Measurements from ENCODE around the gene LIG1.

The LIG1 gene

GRCh38 chr19:48135411-48135810 lies 34.7 kb downstream of the LIG1 start:
- Histone ChIP-seq H3K4me3 (no peak overlapping the region), H3K9me3 (no peaks in the 10 kb centered on the region), H3K27ac (no peak overlapping the region), H3K36me3 (peaks cover 0 to 60% (median 9%) of the 10 kb centered on the region in 3 donors), H3K27me3 (no peaks in the 10 kb centered on the region), H3K4me1 (no peaks in the 10 kb centered on the region)
- intact Hi-C loops (cut with DNase I; ENCODE audit: low total_unique reads), result no loop called here
- no peak for DNase-seq
- no peak for TF ChIP-seq CTCF (IDR thresholded peaks at IDR 0.05)

DNA sequence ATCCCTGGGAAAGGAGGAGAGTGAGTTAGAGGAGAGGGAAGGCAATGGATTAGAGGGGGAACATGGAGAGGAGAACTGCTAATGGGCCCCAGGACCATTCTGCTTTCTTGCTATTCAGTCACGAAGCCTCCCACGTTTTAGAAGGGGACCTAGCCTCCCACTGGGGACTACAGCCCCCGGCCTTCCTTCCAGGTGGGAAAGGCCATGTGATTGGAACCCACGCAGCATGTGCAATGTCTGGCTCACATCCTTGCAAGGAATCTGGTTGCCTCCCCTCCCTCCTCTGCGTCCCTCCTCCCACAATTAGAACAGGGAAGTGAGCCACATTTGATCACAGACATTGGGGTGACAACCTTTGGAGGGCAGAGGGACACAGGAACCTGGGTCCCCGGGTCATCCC lies 37.0 kb downstream of the LIG1 start:
- Histone ChIP-seq H3K27ac (no peak overlapping the region), H3K36me3 (peaks cover 4 to 69% (median 15%) of the 10 kb centered on the region in 3 donors), H3K27me3 (no peaks in the 10 kb centered on the region), H3K4me1 (no peaks in the 10 kb centered on the region), H3K9me3 (no peaks in the 10 kb centered on the region), H3K4me3 (no peak overlapping the region)
- DNase-seq, result no peak
- no peak for TF ChIP-seq CTCF (IDR thresholded peaks at IDR 0.05)
- intact Hi-C loops (cut with DNase I; ENCODE audit: low total_unique reads), result no loop called here

GRCh38 chr19:48127561-48127960 lies 42.6 kb downstream of the LIG1 start:
- no peaks in the 10 kb centered on the region for H3K9me3 ChIP-seq
- no peak overlapping the region for H3K27ac ChIP-seq
- intact Hi-C loops (cut with DNase I; ENCODE audit: low total_unique reads), result no loop called here
- H3K4me1 ChIP-seq, result no peaks in the 10 kb centered on the region
- H3K36me3 ChIP-seq, result peaks cover 13 to 81% (median 25%) of the 10 kb centered on the region in 3 donors
- no peaks in the 10 kb centered on the region for H3K27me3 ChIP-seq
- H3K4me3 ChIP-seq, result no peak overlapping the region
- DNase-seq, result no peak
- no peak for TF ChIP-seq CTCF (IDR thresholded peaks at IDR 0.05)

DNA sequence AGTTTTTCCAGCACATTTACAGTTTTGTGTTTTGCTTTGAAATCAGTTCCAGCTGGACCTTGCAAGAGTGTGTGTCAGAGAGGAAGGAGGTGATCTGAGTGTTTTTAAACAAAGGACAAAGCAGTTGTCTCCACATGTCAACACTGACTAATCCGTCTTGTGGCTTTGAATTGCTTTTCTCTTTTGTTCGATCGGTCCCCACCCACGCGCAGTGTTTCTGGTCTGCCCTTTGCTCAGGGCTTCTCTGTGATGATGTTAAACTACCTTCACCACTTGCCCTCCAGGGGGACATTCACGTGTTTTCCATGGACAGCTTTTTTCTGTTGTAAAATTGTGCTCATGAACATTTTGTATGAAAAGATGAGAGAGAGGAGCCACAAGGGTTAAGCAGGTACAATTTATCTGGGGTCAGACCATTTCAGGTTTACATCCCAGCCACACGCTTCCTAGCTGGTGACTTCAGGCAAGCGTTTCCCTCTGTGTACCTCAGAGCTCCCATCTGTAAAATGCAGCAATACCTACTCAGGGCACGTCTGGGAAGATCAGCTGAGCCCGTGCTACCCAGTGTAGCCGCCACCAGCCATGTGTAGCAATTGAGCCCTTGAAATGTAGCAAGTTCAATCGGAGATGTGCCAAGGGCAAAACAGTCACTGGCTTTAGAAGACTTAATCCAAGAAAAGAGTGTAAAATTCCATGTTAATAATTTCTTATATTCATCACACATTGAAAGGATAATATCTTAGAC lies 46.1 kb downstream of the LIG1 start:
- no peaks in the 10 kb centered on the region for H3K9me3 ChIP-seq
- peaks cover 8 to 62% (median 19%) of the 10 kb centered on the region in 3 donors for H3K36me3 ChIP-seq
- H3K27ac ChIP-seq, result no peak overlapping the region
- no peaks in the 10 kb centered on the region for H3K27me3 ChIP-seq
- no peak overlapping the region for H3K4me3 ChIP-seq
- no peak for TF ChIP-seq CTCF (IDR thresholded peaks at IDR 0.05)
- no peaks in the 10 kb centered on the region for H3K4me1 ChIP-seq
- DNase-seq, result no peak
- intact Hi-C loops (cut with DNase I; ENCODE audit: low total_unique reads), result no loop called here

DNA sequence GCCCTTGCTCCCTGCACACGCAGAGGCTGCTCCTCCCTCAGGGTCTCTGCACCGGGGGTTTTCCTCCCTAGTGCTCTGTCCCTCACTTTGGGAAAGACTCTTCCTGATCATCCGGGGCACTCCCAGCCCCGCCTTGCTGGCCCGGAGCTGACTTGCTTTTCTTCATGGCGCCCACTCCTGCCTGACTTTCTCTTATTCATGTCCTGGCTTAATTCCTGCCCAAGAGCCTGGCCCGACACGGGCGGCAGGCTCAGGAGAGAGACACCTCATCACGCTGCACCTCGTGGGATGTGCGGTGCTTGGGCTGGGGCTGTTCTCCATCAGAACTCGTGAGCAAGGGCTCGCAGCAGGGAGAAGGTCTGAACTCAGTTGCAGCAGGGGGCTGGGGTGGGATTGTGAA lies 47.7 kb downstream of the LIG1 start:
- H3K9me3 ChIP-seq, result no peaks in the 10 kb centered on the region
- intact Hi-C loops (cut with DNase I; ENCODE audit: low total_unique reads), result no loop called here
- peaks cover 4 to 61% (median 11%) of the 10 kb centered on the region in 3 donors for H3K36me3 ChIP-seq
- no peaks in the 10 kb centered on the region for H3K4me1 ChIP-seq
- H3K27ac ChIP-seq, result no peak overlapping the region
- H3K4me3 ChIP-seq, result no peak overlapping the region
- no peak for TF ChIP-seq CTCF (IDR thresholded peaks at IDR 0.05)
- H3K27me3 ChIP-seq, result no peaks in the 10 kb centered on the region
- DNase-seq, result no peak

Measured in tibial artery (tissue), 4 donors.